GM18498 (cell line): Measurements from ENCODE around the gene DCTN5.
"Not testable (repeated sequence)": the region's sequence is repeated elsewhere in the genome, so short reads cannot be mapped to it uniquely, and the experiment has no call there.

Experiments used
- ATAC-seq: cut with Tn5 transposase; IDR thresholded peaks from one replicate; pipeline ENCODE4 v1.9.1; 2021; ENCODE audit warnings: mild to moderate bottlenecking, moderate library complexity; ENCODE audit not compliant: unreplicated experiment

The DCTN5 gene

DNA sequence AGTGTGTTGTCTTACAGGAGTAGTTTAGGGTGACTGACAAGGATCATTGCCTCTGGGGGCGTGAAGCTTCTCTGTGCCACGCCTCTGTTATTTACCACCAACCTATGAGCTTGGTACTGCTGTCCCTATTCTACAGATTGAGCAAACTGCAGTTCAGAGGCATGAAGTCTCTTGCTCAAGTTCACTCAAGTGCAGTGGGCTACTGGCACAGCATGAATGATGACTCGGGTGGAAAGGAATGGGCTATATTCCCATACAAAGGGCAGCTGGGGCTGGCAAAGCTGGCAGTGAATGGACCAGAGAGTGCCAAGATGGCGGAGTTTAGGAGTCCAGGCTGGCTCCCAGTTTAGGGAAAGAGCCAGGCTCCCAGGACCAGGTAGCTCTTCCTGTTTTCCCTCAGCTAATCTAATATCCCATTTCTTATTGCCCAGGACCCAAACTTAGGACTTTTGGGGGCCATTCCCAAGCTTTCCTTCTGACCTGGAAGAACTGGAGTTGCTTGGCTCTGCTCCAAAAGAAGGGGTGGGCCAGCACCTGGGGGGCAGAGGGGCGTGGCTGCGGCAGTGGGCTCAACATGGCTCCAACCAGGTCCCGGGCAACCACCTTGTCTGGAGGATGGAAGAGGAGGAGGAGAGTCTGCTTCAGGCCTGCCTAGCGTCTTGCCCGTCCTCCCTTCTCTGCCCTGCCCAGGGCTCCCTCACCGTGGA, 50.4 kb downstream of the DCTN5 start:
- ATAC-seq: no peak

GRCh38 chr16:23692190-23692837, 51.0 kb downstream of the DCTN5 start:
- ATAC-seq: no peak

DNA sequence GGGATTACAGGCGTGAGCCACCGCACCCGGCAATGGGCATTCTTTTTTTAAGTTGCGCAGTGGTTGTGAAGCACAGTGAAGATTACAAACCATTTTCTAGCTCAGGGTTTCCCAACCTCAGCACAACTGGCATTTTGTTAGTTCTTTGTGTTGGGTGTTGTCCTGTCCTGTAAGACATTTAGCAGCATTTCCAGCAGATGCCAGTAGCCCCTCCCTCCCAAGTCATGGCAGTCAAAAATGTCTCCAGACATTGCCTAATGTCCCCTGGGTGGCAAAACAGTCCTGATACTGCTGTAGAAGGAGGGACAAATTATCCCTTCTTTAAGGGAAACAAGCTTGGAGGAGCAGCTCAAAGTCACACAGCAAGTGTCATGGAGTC, 53.0 kb downstream of the DCTN5 start:
- no peak for ATAC-seq

- no peak for ATAC-seq
Measured at GRCh38 chr16:23694644-23695373, 53.5 kb downstream of the DCTN5 start.

GRCh38 chr16:23695756-23696155, 54.5 kb downstream of the DCTN5 start:
- ATAC-seq: no peak

GRCh38 chr16:23699100-23699499, 57.8 kb downstream of the DCTN5 start:
- no peak for ATAC-seq

GRCh38 chr16:23700093-23700492, 58.8 kb downstream of the DCTN5 start:
- ATAC-seq: no peak

DNA sequence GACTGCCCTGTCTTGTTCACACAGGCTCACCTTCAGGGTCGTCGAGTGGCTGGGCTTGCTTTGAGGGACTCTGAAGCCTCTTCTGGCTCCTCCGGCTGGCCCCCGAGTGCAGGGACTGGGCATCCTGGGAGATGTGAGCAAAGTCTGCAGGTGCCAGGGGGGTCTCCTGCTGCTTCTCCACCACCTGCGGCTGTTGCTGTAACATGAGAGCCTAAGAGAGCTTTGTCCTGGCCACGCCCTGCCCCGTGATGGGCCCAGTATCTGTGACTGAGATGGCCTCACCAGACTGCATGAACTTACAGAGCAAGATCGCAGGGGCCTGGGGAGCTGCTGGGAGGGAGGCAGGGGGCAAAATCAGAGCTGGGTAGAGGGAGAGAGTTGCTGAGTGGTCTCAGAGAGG, 59.2 kb downstream of the DCTN5 start:
- no peak for ATAC-seq

- ATAC-seq: no peak
Measured at GRCh38 chr16:23701045-23701444, 59.8 kb downstream of the DCTN5 start.

- ATAC-seq: no peak
Measured at GRCh38 chr16:23702951-23703350, 61.7 kb downstream of the DCTN5 start.

- no peak for ATAC-seq
Measured at GRCh38 chr16:23704772-23705516, 63.7 kb downstream of the DCTN5 start.

DNA sequence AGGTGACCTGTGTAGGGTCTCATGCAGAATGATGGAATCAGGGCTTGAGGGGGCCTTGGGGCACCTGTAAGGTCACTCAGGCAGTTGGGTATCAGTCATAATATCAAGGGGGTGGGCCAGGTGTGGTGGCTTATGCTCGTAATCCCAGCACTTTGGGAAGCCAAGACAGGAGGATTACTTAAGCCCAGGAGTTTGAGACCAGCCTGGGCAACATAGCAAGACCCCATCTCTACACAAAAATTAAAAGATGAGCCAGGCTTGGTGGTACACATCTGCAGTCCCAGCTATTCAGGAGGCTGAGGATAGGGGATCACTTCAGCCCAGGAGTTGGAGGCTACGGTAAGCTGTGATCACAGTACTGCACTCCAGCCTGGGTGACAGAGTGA, 64.2 kb downstream of the DCTN5 start:
- no peak for ATAC-seq

DNA sequence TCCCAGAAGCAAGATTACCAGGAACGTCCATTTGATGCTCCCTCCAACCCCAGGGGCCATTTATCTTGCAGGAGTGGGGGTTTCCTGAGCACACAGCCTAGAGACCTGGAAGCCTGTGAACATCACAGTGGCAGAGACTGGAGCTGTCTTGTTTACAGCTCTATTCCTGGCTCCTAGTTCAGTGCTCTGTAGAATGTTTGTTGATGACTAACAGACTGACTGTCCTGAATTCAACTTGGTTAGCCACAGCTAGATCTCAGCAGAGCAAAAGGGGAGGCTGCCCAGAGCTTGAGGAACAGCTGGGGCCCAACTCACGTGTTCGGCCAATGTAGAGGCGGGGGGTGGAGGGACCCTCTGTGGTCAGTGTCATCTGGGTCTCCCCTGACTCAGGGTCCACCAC, 65.2 kb downstream of the DCTN5 start:
- ATAC-seq: no peak

DNA sequence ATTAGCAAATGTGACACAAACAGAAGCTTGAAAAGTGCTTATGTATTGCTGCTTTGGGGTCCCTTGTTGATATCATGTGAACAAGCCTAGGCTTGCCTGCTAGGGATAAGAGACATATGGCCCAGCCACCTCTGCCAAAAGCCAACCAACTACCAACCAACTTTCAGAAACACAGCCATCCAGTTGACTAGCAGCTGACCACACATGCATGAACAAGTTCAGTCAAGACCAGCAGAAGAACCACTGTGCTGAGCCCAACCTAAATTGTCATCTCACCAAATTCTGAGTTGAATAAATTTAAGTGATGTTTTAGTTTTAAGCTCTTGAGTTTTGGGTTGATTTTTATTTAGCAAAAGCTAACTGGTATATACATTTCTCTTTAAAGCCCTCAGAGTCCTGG, 68.3 kb downstream of the DCTN5 start:
- ATAC-seq: no peak

DNA sequence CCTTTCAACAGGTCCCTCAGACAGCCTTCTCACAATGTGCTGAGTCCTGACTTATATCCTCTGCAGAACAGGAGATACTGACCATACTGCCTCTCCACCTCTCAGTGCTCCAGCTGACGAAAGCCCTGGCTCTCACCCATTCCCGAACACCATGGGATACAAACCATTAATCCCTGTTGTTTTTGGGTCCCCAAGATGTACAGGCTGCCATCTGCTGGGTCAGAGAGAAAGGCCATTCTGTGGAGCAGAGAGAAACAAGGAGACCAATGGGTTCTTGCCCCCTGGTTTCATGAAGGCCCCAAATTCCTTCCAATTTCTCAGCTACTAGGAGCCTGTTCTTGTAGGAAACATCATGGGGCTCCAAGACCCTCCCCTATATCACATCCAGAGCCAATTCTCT, 68.7 kb downstream of the DCTN5 start:
- no peak for ATAC-seq

DNA sequence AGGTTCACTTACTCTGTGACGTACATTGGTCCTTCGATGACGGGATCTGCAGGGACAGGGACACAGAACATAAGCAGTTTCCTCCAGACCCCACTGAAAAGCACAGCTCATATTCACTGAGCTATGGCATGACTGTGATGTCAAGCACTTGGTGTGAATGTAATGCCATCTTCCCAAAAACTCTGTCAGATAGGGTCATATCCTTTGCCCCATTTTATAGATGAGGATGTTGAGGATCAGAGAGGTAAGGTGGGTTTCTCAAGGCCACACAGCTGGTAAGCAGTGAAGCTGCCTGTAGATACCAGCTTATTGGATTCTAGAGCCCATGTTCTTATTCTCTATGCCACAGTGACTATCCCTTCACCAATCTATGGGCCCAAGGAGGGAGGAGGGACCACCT, 69.2 kb downstream of the DCTN5 start:
- no peak for ATAC-seq

GRCh38 chr16:23711785-23712184, 70.5 kb downstream of the DCTN5 start:
- no peak for ATAC-seq

DNA sequence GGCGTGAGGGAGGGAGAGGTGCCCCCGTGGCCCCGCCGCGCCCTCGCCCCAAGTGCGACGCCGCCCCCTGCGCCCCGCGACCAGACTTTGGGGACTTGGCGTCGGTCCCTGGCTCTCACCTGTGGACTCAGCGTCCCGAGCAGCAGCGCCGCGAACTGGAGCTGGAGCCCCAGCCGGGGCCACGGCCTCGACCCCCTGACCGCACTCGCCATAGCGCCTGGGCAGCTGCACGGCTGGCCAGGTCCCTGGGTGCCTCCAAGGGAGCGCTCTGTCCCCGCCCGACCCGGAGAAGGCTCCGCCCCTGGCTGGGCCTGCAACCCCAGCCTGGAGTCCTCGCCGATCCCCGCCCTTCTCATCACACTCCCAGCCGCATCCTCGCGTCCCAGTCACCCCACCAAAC, 71.7 kb downstream of the DCTN5 start, which contains the start of gene ERN2:
TSS of gene ERN2 (minus strand) at position 247 of the 400 bp plus-strand sequence. CDS start at position 212, 35 bp downstream.
- ATAC-seq: no peak

DNA sequence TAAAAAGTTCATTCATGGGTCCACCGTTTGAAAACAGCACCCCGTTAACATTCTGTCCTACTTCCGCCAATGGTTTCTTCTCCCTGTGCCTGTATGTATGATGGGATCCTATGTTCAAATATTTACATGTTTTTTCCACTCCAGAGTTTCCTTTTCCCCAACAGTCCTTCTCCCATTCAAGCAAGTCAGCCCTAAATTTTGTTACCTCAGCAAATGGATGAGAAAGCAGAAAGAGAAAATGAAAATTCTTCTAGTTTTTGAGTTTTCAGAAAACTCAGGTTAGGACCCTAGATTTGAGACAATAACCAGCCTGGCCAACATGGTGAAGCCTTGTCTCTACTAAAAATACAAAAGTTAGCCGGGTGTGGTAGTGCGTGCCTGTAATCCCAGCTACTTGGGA, 75.2 kb downstream of the DCTN5 start:
- ATAC-seq: no peak

DNA sequence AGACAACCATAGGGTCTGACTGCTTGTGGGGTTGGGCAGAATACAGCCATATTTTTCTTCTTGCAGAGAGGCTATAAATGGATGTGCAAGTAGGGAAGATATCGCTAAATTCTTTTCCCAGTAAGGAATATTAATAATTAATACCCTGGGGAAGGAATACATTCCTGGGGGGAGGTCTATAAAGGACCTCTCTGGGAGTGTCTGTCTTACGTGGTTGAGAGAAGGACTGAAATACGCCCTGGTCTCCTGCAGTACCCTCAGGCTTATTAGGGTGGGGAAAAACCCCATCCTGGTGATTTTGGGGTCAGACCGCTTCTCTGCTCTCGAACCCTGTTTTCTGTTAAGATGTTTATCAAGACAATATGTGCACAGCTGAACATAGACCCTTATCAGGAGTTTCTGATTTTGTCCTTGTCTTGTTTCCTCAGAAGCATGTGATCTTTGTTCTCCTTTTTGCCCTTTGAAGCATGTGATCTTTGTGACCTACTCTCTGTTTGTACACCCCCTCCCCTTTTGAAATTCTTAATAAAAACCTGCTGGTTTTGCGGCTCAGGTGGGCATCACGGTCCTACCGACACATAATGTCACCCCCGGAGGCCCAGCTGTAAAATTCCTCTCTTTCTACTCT, 81.5 kb downstream of the DCTN5 start:
- ATAC-seq: not testable (repeated sequence)
